ENCODE measurements around the gene HNMT.

Gene HNMT

GRCh38 chr2:137946227-137946626 lies 18.0 kb upstream of the HNMT start:
- FAIRE-seq (no peak), DNase-seq (ENCODE audit: insufficient read length, low spot score) (no peak)
- TF ChIP-seq CTCF (IDR thresholded peaks at IDR 0.05; ENCODE audit: insufficient read depth, missing control alignments): no peak

GRCh38 chr2:137947032-137947727 lies 17.1 kb upstream of the HNMT start:
- FAIRE-seq (peak; percentile 16), DNase-seq (ENCODE audit: insufficient read length, low spot score) (no peak)
- TF ChIP-seq CTCF (IDR thresholded peaks at IDR 0.05; ENCODE audit: insufficient read depth, missing control alignments): no peak

GRCh38 chr2:137947728-137948336 lies 16.4 kb upstream of the HNMT start:
- FAIRE-seq: peak; percentile 88
- TF ChIP-seq CTCF (IDR thresholded peaks at IDR 0.05; ENCODE audit: insufficient read depth, missing control alignments): peak; percentile 55
- DNase-seq (ENCODE audit: insufficient read length, low spot score): no peak

- no peak for DNase-seq (ENCODE audit: insufficient read length, low spot score)
- FAIRE-seq: no peak
Observed at GRCh38 chr2:137948894-137949293, 15.4 kb upstream of the HNMT start.

GRCh38 chr2:137950238-137950637 lies 14.0 kb upstream of the HNMT start:
- FAIRE-seq: no peak
- no peak for TF ChIP-seq CTCF (IDR thresholded peaks at IDR 0.05; ENCODE audit: insufficient read depth, missing control alignments)

More at GRCh38 chr2:137948894-137949293, 15.4 kb upstream of the HNMT start:
- TF ChIP-seq CTCF (IDR thresholded peaks at IDR 0.05; ENCODE audit: insufficient read depth, missing control alignments): no peak

GRCh38 chr2:137951586-137951985 lies 12.7 kb upstream of the HNMT start:
- no peak for DNase-seq (ENCODE audit: insufficient read length, low spot score)
- no peak for FAIRE-seq
- no peak for TF ChIP-seq CTCF (IDR thresholded peaks at IDR 0.05; ENCODE audit: insufficient read depth, missing control alignments)

More at GRCh38 chr2:137950238-137950637, 14.0 kb upstream of the HNMT start:
- no peak for DNase-seq (ENCODE audit: insufficient read length, low spot score)

GRCh38 chr2:137952586-137953129 lies 11.6 kb upstream of the HNMT start:
- FAIRE-seq (no peak), DNase-seq (ENCODE audit: insufficient read length, low spot score) (no peak)
- TF ChIP-seq CTCF (IDR thresholded peaks at IDR 0.05; ENCODE audit: insufficient read depth, missing control alignments): no peak
